Stimulated activated effector memory CD8-positive, alpha-beta T cell treated with anti-CD3 and anti-CD28 coated beads, Interleukin-12 subunit alpha, Interleukin-12 subunit beta, amount 100 ng/mL, for 72 hours (primary cell): ENCODE data around the gene SLC7A10.
A peak's percentile ranks its signal among the peaks of the same experiment; 100 is the strongest.

Source experiments
- ATAC-seq: fragments of 150-1000 bp; cut with Tn5 transposase; 2 replicates; pipeline ENCODE4 v1.10.0; 2021
- DNase-seq, 2 donors: peaks; one replicate each; pipeline ENCODE4 v3.0.0; 2021 to 2022; ENCODE audit warnings: low spot score in 2 of 2
- H3K27ac Mint-ChIP-seq: one replicate; pipeline ENCODE4 v1.8.0; 2022; ENCODE audit warnings: mild to moderate bottlenecking, mixed read lengths
- H3K36me3 Mint-ChIP-seq: one replicate; pipeline ENCODE4 v1.8.0; 2022; ENCODE audit warnings: mild to moderate bottlenecking, mixed read lengths
- H3K4me1 Mint-ChIP-seq: one replicate; pipeline ENCODE4 v1.8.0; 2022; ENCODE audit warnings: mixed read lengths
- H3K4me3 Mint-ChIP-seq: one replicate; pipeline ENCODE4 v1.8.0; 2022; ENCODE audit warnings: mild to moderate bottlenecking, mixed read lengths
- H3K9me3 Mint-ChIP-seq: one replicate; pipeline ENCODE4 v1.8.0; 2022; ENCODE audit warnings: mixed read lengths

Gene SLC7A10

DNA sequence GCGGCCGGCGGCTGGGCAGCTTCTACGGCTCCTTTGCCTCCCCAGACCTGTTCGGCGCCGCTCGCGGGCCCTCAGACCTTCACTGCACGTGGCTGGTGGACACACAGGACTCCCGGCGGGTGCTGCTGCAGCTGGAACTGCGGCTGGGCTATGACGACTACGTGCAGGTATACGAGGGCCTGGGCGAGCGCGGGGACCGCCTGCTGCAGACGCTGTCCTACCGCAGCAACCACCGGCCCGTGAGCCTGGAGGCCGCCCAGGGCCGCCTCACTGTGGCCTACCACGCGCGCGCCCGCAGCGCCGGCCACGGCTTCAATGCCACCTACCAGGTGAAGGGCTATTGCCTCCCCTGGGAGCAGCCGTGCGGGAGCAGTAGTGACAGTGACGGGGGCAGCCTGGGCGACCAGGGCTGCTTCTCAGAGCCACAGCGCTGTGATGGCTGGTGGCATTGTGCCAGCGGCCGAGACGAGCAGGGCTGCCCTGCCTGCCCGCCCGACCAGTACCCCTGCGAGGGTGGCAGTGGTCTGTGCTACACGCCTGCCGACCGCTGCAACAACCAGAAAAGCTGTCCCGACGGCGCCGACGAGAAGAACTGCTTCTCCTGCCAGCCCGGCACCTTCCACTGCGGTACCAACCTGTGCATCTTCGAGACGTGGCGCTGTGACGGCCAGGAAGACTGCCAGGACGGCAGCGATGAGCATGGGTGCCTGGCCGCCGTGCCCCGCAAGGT lies 20.0 kb downstream of the SLC7A10 start:
- H3K9me3 Mint-ChIP-seq: no peaks in the 10 kb centered on the region
- H3K4me1 Mint-ChIP-seq: no peaks in the 10 kb centered on the region
- H3K36me3 Mint-ChIP-seq: no peaks in the 10 kb centered on the region
- H3K4me3 Mint-ChIP-seq: no peak overlapping the region
- DNase-seq: no peak
- ATAC-seq: no peak
- H3K27ac Mint-ChIP-seq: no peak overlapping the region

DNA sequence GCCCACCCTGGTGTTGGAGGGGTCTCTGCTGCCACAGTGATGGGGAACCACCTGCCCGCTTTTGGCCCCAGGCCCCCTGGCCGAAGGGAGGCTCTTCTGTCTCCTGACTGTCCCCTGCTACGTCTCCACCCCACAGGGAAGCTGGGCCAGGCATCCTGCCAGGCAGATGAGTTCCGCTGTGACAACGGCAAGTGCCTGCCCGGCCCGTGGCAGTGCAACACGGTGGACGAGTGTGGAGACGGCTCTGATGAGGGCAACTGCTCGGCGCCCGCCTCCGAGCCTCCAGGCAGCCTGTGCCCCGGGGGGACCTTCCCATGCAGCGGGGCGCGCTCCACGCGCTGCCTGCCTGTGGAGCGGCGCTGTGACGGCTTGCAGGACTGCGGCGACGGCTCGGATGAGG lies 20.5 kb downstream of the SLC7A10 start:
- ATAC-seq (no peak), DNase-seq (no peak)
- Mint-ChIP-seq H3K4me1 (no peaks in the 10 kb centered on the region), H3K27ac (no peak overlapping the region), H3K36me3 (no peaks in the 10 kb centered on the region), H3K4me3 (no peak overlapping the region), H3K9me3 (no peaks in the 10 kb centered on the region)

DNA sequence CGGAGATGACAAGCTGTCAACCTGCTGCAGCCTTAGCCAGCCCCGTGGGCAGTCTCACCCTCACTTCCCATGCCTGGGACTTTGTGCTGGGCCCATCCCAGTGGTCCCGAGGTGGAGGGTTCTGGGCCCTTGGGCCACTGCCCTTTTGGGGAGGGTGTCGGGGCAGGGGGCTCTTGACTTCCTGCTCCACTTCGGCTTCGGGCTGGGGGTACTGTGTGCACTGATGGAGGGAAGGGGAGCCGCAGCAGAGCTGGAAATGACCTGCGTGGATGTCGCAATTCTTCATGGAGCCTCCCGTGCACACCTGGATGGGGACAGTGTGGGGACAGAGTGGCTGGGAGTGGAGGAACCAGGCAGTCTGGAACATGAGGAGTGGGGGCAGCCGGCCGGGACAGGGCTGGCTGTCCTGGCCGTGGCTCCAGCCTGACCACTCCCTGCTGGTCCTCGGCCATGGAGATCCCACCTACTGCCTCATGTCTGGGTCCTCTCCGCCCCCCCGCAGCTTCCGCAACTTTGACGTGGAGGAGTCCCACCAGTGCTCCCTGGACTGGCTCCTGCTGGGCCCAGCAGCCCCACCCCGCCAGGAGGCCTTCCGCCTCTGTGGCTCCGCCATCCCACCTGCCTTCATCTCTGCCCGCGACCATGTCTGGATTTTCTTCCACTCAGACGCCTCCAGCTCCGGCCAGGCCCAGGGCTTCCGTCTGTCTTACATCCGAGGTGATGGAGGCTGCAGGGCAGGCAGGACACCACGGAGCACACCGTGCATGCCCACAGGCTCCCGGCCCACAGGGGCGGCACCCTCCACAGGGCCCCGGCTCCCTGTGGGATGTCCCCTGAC lies 21.3 kb downstream of the SLC7A10 start:
- DNase-seq (no peak), ATAC-seq (no peak)
- H3K4me3 Mint-ChIP-seq: no peak overlapping the region
- no peaks in the 10 kb centered on the region for H3K4me1 Mint-ChIP-seq
- no peak overlapping the region for H3K27ac Mint-ChIP-seq
- H3K9me3 Mint-ChIP-seq: no peaks in the 10 kb centered on the region
- no peaks in the 10 kb centered on the region for H3K36me3 Mint-ChIP-seq

DNA sequence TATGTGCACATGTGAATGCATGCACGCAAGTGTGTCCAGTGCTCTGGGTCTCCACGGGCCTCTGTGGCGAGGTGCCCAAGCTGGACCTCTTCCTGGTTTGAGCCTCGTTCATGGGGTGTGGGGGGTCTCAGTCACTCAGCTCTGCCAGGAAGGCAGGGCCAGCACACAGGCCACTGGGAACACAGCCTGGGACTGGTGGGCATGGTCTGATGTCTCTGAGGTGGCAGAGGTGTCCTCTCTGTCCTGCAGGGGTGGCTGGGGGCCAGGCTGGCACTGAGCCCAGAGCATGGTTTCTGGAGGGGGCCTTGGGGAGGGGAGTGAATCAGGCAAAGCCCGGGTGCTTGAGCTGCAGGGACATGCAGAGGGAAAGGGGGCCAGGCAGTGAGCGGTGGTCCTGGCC lies 22.1 kb downstream of the SLC7A10 start:
- Mint-ChIP-seq H3K36me3 (no peaks in the 10 kb centered on the region), H3K27ac (no peak overlapping the region), H3K4me3 (no peak overlapping the region), H3K4me1 (no peaks in the 10 kb centered on the region), H3K9me3 (no peaks in the 10 kb centered on the region)
- ATAC-seq: no peak
- DNase-seq: no peak

DNA sequence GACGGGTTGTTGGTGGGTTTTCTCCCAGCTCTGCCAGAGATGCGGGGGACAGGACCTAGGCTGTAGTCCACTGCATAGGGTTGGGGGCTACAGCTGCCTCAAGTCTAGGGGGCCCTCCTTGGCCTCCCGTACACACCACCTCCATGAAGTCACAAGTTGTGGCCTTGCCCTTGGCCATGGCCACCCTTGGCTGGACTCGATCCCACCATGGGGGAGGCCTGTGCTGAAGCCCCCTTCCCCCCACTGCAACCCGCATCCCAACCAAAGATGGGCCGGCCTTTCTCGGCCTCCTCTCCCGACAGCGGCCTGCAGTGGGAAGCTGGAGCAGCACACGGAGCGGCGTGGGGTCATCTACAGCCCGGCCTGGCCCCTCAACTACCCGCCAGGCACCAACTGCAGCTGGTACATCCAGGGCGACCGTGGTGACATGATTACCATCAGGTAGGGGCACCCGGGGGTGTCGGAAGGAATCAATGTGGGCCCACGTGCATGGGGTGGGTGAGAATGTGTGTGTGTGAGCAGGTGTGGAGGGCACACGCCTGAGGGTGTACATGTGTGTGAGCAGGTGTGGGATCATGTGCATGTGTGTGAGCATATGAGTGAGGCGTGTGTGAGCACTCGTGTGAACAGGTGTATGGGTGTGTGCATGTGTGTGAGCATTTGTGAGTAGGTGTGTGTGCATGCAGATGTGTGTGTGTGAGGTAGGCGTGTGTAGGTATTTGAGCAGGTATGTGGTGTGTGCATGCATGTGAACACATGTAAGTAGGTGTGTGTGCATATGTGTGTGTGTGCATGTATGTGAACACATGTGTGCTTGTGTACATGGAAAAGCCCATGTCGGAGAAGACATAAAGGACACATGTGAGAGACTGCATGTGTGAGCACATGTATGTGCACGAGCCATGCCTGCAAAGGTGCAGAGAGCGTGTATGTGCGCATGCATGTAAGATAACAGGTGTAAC lies 22.8 kb downstream of the SLC7A10 start:
- DNase-seq (no peak), ATAC-seq (no peak)
- Mint-ChIP-seq H3K4me3 (no peak overlapping the region), H3K27ac (no peak overlapping the region), H3K4me1 (no peaks in the 10 kb centered on the region), H3K36me3 (no peaks in the 10 kb centered on the region), H3K9me3 (no peaks in the 10 kb centered on the region)

DNA sequence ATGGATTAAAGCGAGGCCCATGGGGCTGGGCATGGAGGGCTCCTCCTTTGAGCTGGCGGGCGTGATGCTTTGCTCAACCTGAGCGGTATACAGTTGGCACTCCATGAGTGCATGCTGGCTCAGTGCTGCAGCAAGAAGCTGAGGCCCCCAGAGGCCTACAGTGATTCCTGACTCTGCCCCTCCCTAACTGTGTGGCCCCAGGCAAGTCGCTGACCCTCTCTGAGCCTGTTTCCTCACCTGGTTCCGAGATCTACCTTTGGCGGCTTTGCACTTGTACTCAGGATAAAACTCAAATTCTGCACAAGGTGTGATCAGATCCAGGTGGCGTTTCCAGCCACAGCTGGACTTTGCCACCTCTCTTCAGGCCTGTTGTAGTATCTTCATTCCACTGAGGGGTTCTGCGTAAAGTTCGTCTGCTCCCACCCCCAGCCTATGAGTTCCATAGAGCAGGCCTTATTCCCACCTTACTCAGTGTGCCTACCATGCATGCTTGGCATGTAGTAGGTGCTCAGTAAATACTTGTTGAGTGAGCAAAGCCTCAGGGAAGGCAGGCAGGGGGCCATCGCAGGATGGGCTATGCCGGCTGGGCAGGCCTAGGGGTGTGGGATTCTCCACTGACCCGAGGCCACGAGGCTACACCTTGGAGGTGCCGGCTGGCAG lies 23.6 kb downstream of the SLC7A10 start:
- Mint-ChIP-seq H3K9me3 (no peaks in the 10 kb centered on the region), H3K4me3 (no peak overlapping the region), H3K4me1 (no peaks in the 10 kb centered on the region), H3K27ac (no peak overlapping the region), H3K36me3 (no peaks in the 10 kb centered on the region)
- no peak for DNase-seq
- ATAC-seq: no peak

DNA sequence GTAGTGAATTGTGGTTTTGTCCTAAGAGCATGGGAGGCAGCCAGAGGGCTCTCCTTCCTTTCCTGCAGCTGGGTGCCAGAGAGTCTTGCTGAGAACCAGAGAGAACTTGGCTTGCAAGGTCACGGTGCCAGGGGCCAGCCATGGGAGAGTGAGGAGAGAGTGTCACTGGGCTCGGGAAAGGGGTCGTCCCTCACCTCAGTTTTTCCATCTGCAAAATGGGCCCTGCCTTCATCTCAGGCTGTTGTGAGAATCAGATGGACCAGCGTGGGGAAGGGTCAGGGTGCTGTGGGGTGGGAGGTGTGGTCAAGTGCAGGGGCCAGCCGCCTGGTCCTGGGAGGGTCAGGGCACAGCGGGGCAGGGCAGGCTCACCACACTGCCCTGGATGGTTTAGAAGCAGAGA lies 24.2 kb downstream of the SLC7A10 start:
- no peak overlapping the region for H3K4me3 Mint-ChIP-seq
- DNase-seq (no peak), ATAC-seq (no peak)
- no peaks in the 10 kb centered on the region for H3K4me1 Mint-ChIP-seq
- H3K27ac Mint-ChIP-seq: no peak overlapping the region
- no peaks in the 10 kb centered on the region for H3K36me3 Mint-ChIP-seq
- no peaks in the 10 kb centered on the region for H3K9me3 Mint-ChIP-seq

DNA sequence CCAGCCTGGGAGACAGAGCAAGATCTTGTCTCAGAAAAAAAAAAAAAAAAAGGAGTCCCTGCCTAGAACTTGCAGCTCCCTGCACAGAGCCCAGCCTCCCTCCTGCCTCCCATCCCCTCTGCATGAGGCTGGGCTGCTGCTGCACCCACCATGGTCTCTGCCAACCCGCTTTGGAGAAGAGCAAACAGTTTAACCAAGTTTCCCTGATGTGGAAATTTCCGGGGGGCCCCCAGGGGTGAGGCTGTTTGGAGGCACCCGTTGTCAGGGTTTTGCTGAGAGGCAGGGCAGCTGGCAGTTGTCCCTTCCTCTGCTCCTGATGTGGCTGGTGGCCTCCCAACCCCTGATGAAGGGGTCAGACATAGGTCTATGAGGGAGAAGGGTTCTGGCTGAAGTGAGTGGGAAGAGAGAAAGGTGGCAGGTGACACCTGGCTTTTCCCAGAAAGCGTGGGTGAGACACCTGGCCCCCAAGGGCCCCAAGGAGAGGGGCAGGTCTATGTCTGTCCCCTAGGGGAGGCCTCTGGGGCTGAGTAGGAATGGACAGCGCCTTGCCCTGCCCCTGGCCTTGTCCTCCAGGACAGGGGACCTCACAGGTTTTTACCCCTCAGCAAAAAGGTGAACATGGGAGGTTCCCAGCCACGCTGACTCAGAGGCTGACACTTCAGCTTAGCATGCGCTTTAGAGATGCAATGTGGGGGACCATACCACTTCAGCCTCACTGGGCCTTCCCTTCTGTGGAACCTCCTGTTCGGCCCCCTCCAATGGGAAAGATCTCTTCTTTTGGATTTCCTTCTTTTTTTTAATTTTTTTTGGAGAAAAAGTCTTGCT lies 26.0 kb downstream of the SLC7A10 start:
- ATAC-seq: no peak
- H3K4me3 Mint-ChIP-seq: no peak overlapping the region
- no peaks in the 10 kb centered on the region for H3K4me1 Mint-ChIP-seq
- DNase-seq: no peak
- H3K27ac Mint-ChIP-seq: peak overlapping the region; percentile 45
- H3K9me3 Mint-ChIP-seq: no peaks in the 10 kb centered on the region
- H3K36me3 Mint-ChIP-seq: no peaks in the 10 kb centered on the region

DNA sequence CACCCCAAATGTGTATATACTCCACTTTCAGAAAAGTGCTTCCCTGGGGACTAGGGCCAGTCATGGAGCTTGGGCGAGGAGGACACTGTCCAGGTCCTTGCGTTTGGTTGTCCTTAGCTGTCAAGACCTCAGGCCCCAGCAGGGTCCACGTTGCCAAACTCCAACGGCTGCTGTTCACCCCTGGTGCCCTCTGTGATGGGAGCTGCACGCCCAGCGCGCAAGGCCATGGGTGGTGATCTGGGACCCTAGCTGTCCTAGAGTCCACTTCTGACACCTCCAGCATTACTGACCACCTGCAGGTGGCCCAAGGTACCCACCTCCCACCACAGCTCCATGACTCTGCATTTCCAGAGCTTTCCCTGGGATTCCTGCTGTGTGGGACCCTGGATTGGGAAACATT lies 27.5 kb downstream of the SLC7A10 start:
- Mint-ChIP-seq H3K9me3 (no peaks in the 10 kb centered on the region), H3K4me1 (no peaks in the 10 kb centered on the region), H3K27ac (no peak overlapping the region), H3K4me3 (no peak overlapping the region), H3K36me3 (no peaks in the 10 kb centered on the region)
- ATAC-seq (no peak), DNase-seq (no peak)

DNA sequence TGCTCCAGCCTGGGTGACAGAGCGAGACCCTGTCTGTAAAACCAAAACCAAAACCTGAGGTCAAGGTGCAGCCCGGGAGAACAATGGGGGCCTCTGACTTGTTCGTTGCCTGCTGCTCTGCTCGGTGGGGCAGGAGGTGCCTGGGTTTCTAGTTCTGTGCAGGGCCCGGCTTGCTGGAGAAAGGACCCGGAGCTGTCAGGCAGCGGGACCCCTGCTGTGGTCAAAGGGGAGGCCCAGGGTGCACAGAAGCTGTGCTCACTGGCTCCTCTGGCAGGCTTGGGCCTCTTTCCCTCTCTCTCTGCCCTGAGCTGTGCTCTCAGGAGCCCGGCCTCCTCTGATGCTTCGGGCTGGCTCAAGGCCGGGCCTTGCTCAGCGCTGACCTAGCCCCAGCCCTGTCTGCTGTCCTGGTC lies 28.1 kb downstream of the SLC7A10 start:
- no peak overlapping the region for H3K4me3 Mint-ChIP-seq

DNA sequence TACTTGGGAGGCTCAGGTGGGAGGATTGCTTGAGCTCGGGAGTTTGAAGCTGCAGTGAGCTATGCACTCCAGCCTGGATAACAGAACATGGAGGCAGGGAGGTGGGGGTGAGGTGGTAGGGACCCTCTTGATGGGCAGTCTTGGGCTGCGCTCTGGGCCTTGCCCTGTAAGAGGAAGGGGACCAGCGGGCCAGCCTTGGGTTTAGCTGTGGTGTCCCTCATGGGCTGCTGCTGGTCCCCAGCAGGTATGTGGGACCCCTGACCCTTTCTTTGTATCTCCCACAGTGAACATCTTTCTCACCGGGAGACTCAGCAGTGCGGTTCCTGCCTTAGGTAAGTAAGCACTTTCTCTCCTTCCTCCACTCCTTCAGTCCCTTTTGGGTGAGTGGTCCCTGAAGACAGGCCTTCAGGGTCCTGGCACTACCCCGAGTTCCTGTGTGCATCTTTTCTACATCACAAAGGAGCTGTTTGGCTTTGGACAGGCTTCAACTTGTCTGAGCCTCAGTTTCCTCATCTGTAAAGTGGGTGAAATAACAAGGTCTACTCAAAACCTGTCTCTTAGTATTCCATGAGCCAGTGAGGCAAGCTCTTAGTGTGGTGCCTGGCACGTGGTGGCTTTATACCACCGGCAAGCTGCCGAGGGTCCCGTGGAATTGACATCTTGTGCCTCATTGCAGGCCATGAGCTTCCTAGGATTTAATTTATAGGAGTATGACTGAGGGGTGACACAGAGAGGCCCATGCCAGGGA lies 29.0 kb downstream of the SLC7A10 start:
- Mint-ChIP-seq H3K9me3 (no peaks in the 10 kb centered on the region), H3K4me1 (no peaks in the 10 kb centered on the region), H3K4me3 (no peak overlapping the region), H3K36me3 (no peaks in the 10 kb centered on the region), H3K27ac (no peak overlapping the region)
- DNase-seq (no peak), ATAC-seq (no peak)

More for the DNA sequence above, 28.1 kb downstream of the SLC7A10 start:
- no peak overlapping the region for H3K27ac Mint-ChIP-seq
- H3K36me3 Mint-ChIP-seq: no peaks in the 10 kb centered on the region
- no peaks in the 10 kb centered on the region for H3K9me3 Mint-ChIP-seq
- no peaks in the 10 kb centered on the region for H3K4me1 Mint-ChIP-seq
- ATAC-seq (no peak), DNase-seq (no peak)

DNA sequence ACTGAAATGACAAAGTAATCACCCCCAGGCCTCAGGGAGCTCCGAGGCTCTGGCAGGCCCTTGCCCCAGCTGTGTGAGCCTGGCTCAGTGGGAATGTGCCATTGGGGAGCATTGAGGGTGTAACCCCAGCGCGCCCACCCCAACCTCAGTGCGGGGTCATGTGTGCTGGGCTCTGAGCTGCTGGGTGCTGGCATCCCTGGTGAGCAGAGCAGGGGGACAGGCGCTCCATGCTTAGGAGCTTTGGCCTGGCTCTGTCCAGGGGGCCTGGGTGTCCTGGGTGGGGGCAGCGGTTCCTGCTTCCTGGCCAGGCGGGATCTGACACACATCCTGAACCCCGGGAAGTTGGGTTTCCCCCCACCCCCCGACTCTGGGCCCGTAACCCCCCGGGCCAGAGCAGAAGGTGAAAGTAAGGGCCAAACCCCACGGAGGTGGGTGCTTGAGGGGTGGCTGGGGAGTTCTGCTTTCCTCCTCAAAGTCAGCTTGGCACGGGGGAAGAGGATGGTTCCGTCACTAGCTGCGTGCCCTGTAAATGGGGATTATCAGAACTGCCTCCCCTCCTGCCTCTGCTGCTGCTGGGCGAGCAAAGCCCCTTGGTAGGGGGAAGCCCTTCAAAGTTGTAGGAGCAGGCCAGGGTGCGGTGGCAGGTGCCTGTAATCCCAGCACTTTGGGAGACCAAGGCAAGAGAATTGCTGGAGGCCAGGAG lies 29.9 kb downstream of the SLC7A10 start:
- DNase-seq: no peak
- Mint-ChIP-seq H3K4me1 (no peaks in the 10 kb centered on the region), H3K36me3 (no peaks in the 10 kb centered on the region), H3K4me3 (no peak overlapping the region), H3K27ac (no peak overlapping the region), H3K9me3 (no peaks in the 10 kb centered on the region)
- no peak for ATAC-seq

DNA sequence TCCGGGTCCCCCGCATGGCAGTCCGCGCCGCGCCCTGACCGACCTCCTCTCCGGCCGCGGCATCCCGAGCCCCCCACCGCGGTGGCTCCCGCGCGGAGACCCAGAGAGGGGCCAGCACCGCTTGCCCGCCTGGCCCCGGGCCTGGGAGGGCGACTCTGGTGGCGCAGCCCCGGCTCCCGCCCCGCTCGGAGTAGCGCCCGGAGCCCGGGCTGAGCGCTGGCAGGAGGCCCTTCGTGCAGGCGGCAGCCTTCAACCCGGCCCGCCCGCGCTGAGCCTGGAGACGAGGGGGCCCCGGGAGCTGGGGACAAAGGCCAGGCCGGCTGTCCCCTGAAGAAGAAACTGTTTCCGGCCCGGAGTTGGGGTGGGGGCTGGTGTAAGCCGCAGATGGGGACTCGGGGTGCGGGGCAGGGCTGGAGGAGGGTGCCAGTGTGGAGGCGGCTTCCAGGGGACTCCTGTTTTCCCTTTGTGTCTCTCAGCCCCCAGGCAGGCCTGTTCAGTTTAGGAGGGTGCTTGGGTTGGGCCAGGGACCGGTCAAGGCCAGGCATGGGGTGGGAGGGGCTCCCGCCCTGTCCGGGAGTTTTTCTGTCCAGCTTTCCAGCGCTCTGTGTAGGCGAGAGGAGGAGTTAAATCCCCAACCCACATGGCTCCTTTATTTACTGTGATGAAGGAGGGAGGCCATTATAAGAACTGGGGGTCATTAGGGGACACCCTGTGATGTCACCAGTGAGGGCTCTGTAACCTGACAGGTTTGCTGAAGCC lies 30.6 kb downstream of the SLC7A10 start:
- H3K36me3 Mint-ChIP-seq: no peaks in the 10 kb centered on the region
- no peak overlapping the region for H3K4me3 Mint-ChIP-seq
- H3K9me3 Mint-ChIP-seq: no peaks in the 10 kb centered on the region
- no peak for ATAC-seq
- no peak overlapping the region for H3K27ac Mint-ChIP-seq
- no peak for DNase-seq
- no peaks in the 10 kb centered on the region for H3K4me1 Mint-ChIP-seq
